Psoas muscle (tissue), 8 donors: ENCODE measurements around the gene B3GAT3. TPM values are rescaled to one million over a fixed set of nuclear protein-coding genes. Genes with fewer than 3 reads are reported as not detected.

ENCODE experiments used
- ATAC-seq, 4 donors: fragments of 200-7000 bp; cut with Tn5 transposase; one replicate each; pipeline ENCODE4 v1.9.1; 2020; ENCODE audit warnings: moderate library complexity in 3 of 4, mild to moderate bottlenecking in 2 of 4
- DNase-seq, 2 donors: peaks; one replicate each; pipeline ENCODE4 v3.0.0-alpha.2; 2020
- H3K27ac ChIP-seq: fragments of 200-600 bp; one replicate; pipeline ENCODE4 v1.8.0; 2022
- H3K27me3 ChIP-seq, 3 donors: fragments of 200-600 bp in 1 of 3; one replicate each; pipeline versions ENCODE4 v1.6.1 to v1.8.0; 2013 to 2022; ENCODE audit warnings: low read length in 2 of 3, mild to moderate bottlenecking in 2 of 3, moderate library complexity in 1 of 3; ENCODE audit not compliant: insufficient read depth in 3 of 3
- H3K36me3 ChIP-seq, 2 donors: fragments of 200-600 bp in 1 of 2; one replicate each; pipeline versions ENCODE4 v1.6.1 to v1.8.0; 2013 to 2022; ENCODE audit warnings: low read depth in 1 of 2, mild to moderate bottlenecking in 1 of 2, moderate library complexity in 1 of 2; ENCODE audit not compliant: insufficient read depth in 1 of 2
- H3K4me1 ChIP-seq: fragments of 200-600 bp; one replicate; pipeline ENCODE4 v1.8.0; 2022
- H3K4me3 ChIP-seq: fragments of 200-600 bp; one replicate; pipeline ENCODE4 v1.8.0; 2022; ENCODE audit warnings: mild to moderate bottlenecking
- H3K9me3 ChIP-seq: fragments of 200-600 bp; one replicate; pipeline ENCODE4 v1.8.0; 2022
- CTCF ChIP-seq: fragments of 200-600 bp; IDR thresholded peaks from one replicate; pipeline ENCODE4 v1.8.0; 2022; ENCODE audit warnings: antibody characterized with exemption
- WGBS, 3 donors: extraction: QIAGEN DNeasy Blood & Tissue Kit; methylation state at CpG; one replicate each; pipeline versions ENCODE4 v1.1.6 to v1.1.7; 2013; 5-methylcytosine and 5-hydroxymethylcytosine counted together
- intact Hi-C, 2 donors: fragments of 100-400 bp; cut with DNase I; formaldehyde crosslinking; loops; one replicate each; pipeline versions ENCODE4 v1.11.0 to v1.14.2; 2022
- long read RNA-seq, 2 donors: library from polyadenylated mRNA; unstranded; transcript quantifications; one replicate each; pipeline ENCODE4 v2.0.0, GENCODE V29; 2021
- polyA plus RNA-seq, 3 donors: library from polyadenylated mRNA; stranded (reverse); fragments of 200-250 nt; gene quantifications; one replicate each; pipeline ENCODE4 v1.2.3, GENCODE V29; 2013
- total RNA-seq, 4 donors: library from RNA; stranded (reverse); fragmentation: NEBNext Ultra II Directional in 2 of 4; extraction: Animal tissue kit (Norgen Biotek cat#: 25700) in 2 of 4; gene quantifications; one replicate each; pipeline versions ENCODE4 v1.2.1 to v1.2.4, GENCODE V29; 2021 to 2023
- donor health status: healthy with polysubstance abuse.
- donor health status: DM: no; HTN: no; CAD: no; lungs with moderate emphysema.
- donor health status: Bipolar disorder and iron deficiency.
- donor health status: healthy.
- donor health status: DM: yes; HTN: yes; CAD: no.
- donor health status: DM: no; HTN: no; CAD: no.
- donor health status: DM: no; HTN: no; CAD: no.
- donor health status: DM: yes; HTN: yes; CAD: no.

B3GAT3 gene
- total RNA-seq (10 to 100 TPM in 3 of 4 donors, 1 to 10 TPM in 1; 7.4 to 11.8 (median 11.0) TPM), polyA plus RNA-seq (10 to 100 TPM; 11.7 to 37.6 (median 20.0) TPM)
- long read RNA-seq, donor 1, transcript B3GAT3-201 (5 exons, 1,641 nt): major isoform, 10 of 15 reads
- long read RNA-seq, donor 1, partial matches to known transcripts: 2 of 15 reads
- long read RNA-seq, donor 1, other reads (novel, unspliced or antisense): 3 of 15 reads
- long read RNA-seq, donor 2, transcript B3GAT3-201 (5 exons, 1,641 nt): major isoform, 14 of 19 reads
- long read RNA-seq, donor 2, partial matches to known transcripts: 2 of 19 reads
- long read RNA-seq, donor 2, other reads (novel, unspliced or antisense): 3 of 19 reads

GRCh38 chr11:62621567-62622470 lies at the start of gene B3GAT3:
B3GAT3 (minus strand) TSS chr11:62621986; CDS start chr11:62621947, 39 bp downstream.
- H3K4me3 ChIP-seq: peak within 1 kb of the TSS; percentile 79
- WGBS, 3 donors: 0 to 1% (median 1%) methylated on average over 46 to 77 of the region's 77 CpGs
- H3K27me3 ChIP-seq: no peaks in the 10 kb centered on the region
- H3K27ac ChIP-seq: peak within 1 kb of the TSS; percentile 93
- peaks cover 2 to 39% of the 10 kb centered on the region in 2 donors for H3K36me3 ChIP-seq
- DNase-seq (peak; percentile 99), ATAC-seq (peak; percentile 97 to 99 (median 98))
- intact Hi-C loops: no loop called here
- TF ChIP-seq CTCF: no peak
- H3K4me1 ChIP-seq: peaks cover 21% of the 10 kb centered on the region
- H3K9me3 ChIP-seq: no peaks in the 10 kb centered on the region

- Histone ChIP-seq H3K9me3 (no peaks in the 10 kb centered on the region), H3K27ac (peak overlapping the region; percentile 87), H3K27me3 (no peaks in the 10 kb centered on the region), H3K4me3 (peak overlapping the region; percentile 98), H3K4me1 (peaks cover 45% of the 10 kb centered on the region), H3K36me3 (peaks cover 4 to 51% of the 10 kb centered on the region in 2 donors)
- 0% methylated on average over 17 of the region's 17 CpGs for WGBS, 3 donors
- intact Hi-C loops: no loop called here
- DNase-seq: no peak
- peak; percentile 12 to 45 (median 33) for ATAC-seq
- TF ChIP-seq CTCF: no peak
Measured at GRCh38 chr11:62671236-62671607, 49.4 kb upstream of the B3GAT3 start.

GRCh38 chr11:62669420-62670161 lies 47.8 kb upstream of the B3GAT3 start:
- intact Hi-C loops: no loop called here
- Histone ChIP-seq H3K4me1 (peaks cover 48% of the 10 kb centered on the region), H3K4me3 (no peak overlapping the region), H3K36me3 (peaks cover 3 to 37% of the 10 kb centered on the region in 2 donors), H3K9me3 (no peaks in the 10 kb centered on the region), H3K27ac (peak overlapping the region; percentile 87), H3K27me3 (no peaks in the 10 kb centered on the region)
- 41 to 69% (median 45%) methylated on average over 4 of the region's 4 CpGs for WGBS, 3 donors
- ATAC-seq (no peak), DNase-seq (no peak)
- no peak for TF ChIP-seq CTCF

DNA sequence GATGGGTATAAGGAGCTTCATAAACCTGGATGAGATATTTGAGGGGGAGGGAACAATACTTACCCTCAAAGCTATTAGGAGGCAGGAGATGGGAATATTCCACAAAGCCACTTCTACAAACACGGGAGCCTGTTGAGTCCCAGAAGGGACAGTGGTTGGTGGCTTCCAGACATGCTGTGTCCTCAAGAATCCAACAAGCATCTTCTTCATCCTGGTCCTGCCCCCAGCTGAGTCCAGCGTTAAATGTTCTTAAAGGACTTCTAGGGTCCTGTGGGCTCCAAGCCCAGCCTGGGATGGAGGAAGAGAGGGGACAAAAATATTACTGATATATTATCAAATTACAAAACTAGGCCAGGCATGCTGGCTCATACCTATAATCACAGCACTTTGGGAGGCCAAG lies 45.7 kb upstream of the B3GAT3 start:
- ATAC-seq: no peak
- no peaks in the 10 kb centered on the region for H3K27me3 ChIP-seq
- intact Hi-C loops: no loop called here
- H3K4me3 ChIP-seq: peak overlapping the region; percentile 99
- H3K9me3 ChIP-seq: no peaks in the 10 kb centered on the region
- 67 to 73% (median 72%) methylated on average over 2 of the region's 2 CpGs for WGBS, 3 donors
- TF ChIP-seq CTCF: no peak
- no peak overlapping the region for H3K27ac ChIP-seq
- DNase-seq: no peak
- peaks cover 38% of the 10 kb centered on the region for H3K4me1 ChIP-seq
- H3K36me3 ChIP-seq: peaks cover 3 to 31% of the 10 kb centered on the region in 2 donors
